ENCODE measurements around the gene HK1. TPM values are rescaled to one million over a fixed set of nuclear protein-coding genes. Genes with fewer than 3 reads are reported as not detected.

The HK1 gene
- total RNA-seq, 1 experiment from 2014 or later, result 140 TPM

DNA sequence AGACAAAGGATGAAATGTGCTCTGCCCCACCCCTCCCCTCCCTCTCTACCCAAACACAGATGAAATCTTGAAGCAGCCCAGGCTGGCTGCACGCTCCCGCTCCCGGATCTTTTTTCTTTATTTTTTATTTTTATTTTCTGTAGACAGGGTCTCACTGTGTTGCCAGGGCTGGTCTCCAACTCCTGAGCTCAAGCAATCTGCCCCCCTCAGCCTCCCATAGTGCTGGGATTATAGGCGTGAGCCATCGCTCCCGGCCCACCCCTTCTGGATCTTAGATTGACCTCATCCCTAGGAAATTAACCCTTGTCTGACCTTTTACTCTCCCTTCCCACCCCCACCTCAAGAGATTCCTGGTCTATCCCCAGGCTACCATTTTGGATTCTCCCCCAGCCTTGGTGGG, 124.1 kb downstream of the HK1 start:
- no peak overlapping the region for H3K27ac ChIP-seq
- intact Hi-C loops (cut with micrococcal nuclease; ENCODE audit: unreplicated experiment), result loop anchor here (10.0 kb wide), 2 partner anchors 312 to 598 kb away; no protein-coding TSS in a partner anchor

GRCh38 chr10:69403066-69403465, 124.8 kb downstream of the HK1 start:
- intact Hi-C loops (cut with micrococcal nuclease; ENCODE audit: unreplicated experiment), result loop anchor here (10.0 kb wide), 2 partner anchors 312 to 598 kb away; no protein-coding TSS in a partner anchor
- ChIA-PET CTCF (interaction anchor here (0.5 kb wide), 1 partner anchor 164 kb away, joined by 5 read pairs; no protein-coding TSS in a partner anchor), POLR2A (ENCODE audit: unreplicated experiment) (no interaction called here)
- no peak for DNase-seq
- Histone ChIP-seq H3K4me1 (replicated peaks; ENCODE audit: insufficient read depth) (peaks cover 2% of the 10 kb centered on the region), H3K9me2 (ENCODE audit: insufficient read depth) (no peaks in the 10 kb centered on the region), H4K20me1 (ENCODE audit: insufficient read depth) (no peaks in the 10 kb centered on the region), H3K27me3 (ENCODE audit: insufficient read depth, low read depth) (no peaks in the 10 kb centered on the region), H3K9me3 (ENCODE audit: insufficient read depth, low read depth) (no peaks in the 10 kb centered on the region), H2AFZ (no peak overlapping the region), H3K36me3 (ENCODE audit: low read depth) (no peaks in the 10 kb centered on the region), H3K27ac (no peak overlapping the region), H3F3A (ENCODE audit: insufficient read depth, low read depth) (peaks cover 17% of the 10 kb centered on the region; the same call in 1 of the 2 replicates), H3K4me2 (no peak overlapping the region), H3K79me2 (ENCODE audit: low read depth) (no peaks in the 10 kb centered on the region), H3K4me3 (no peak overlapping the region)
- BruUV-seq (replicated peaks), result no TSS peak
- TF ChIP-seq, protein P1, sequence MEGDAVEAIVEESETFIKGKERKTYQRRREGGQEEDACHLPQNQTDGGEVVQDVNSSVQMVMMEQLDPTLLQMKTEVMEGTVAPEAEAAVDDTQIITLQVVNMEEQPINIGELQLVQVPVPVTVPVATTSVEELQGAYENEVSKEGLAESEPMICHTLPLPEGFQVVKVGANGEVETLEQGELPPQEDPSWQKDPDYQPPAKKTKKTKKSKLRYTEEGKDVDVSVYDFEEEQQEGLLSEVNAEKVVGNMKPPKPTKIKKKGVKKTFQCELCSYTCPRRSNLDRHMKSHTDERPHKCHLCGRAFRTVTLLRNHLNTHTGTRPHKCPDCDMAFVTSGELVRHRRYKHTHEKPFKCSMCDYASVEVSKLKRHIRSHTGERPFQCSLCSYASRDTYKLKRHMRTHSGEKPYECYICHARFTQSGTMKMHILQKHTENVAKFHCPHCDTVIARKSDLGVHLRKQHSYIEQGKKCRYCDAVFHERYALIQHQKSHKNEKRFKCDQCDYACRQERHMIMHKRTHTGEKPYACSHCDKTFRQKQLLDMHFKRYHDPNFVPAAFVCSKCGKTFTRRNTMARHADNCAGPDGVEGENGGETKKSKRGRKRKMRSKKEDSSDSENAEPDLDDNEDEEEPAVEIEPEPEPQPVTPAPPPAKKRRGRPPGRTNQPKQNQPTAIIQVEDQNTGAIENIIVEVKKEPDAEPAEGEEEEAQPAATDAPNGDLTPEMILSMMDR (conservative IDR thresholded peaks at IDR 0.05), result no peak
- no peak for TF ChIP-seq EZH2 (IDR thresholded peaks at IDR 0.05; ENCODE audit: low read depth)

More for the DNA sequence above, 124.1 kb downstream of the HK1 start:
- H3K9me3 ChIP-seq (ENCODE audit: insufficient read depth, low read depth), result no peaks in the 10 kb centered on the region
- H3K4me2 ChIP-seq, result no peak overlapping the region
- POLR2A ChIA-PET (ENCODE audit: unreplicated experiment), result no interaction called here
- no peak overlapping the region for H2AFZ ChIP-seq
- H3K27me3 ChIP-seq (ENCODE audit: insufficient read depth, low read depth), result no peaks in the 10 kb centered on the region
- no peak for TF ChIP-seq EZH2 (IDR thresholded peaks at IDR 0.05; ENCODE audit: low read depth)
- TF ChIP-seq, protein P1 (conservative IDR thresholded peaks at IDR 0.05), result no peak
- no TSS peak for BruUV-seq (replicated peaks)
- no peaks in the 10 kb centered on the region for H3K36me3 ChIP-seq (ENCODE audit: low read depth)
- CTCF ChIA-PET, result no interaction called here
- H4K20me1 ChIP-seq (ENCODE audit: insufficient read depth), result no peaks in the 10 kb centered on the region
- no peak overlapping the region for H3K4me3 ChIP-seq
- peaks cover 11% of the 10 kb centered on the region; the same call in 1 of the 2 replicates for H3F3A ChIP-seq (ENCODE audit: insufficient read depth, low read depth)
- no peak for DNase-seq
- no peaks in the 10 kb centered on the region for H3K9me2 ChIP-seq (ENCODE audit: insufficient read depth)
- H3K79me2 ChIP-seq (ENCODE audit: low read depth), result no peaks in the 10 kb centered on the region
- H3K4me1 ChIP-seq (replicated peaks; ENCODE audit: insufficient read depth), result no peaks in the 10 kb centered on the region

GRCh38 chr10:69403519-69403918, 125.2 kb downstream of the HK1 start:
- intact Hi-C loops (cut with micrococcal nuclease; ENCODE audit: unreplicated experiment), result loop anchor here (10.0 kb wide), 2 partner anchors 311 to 599 kb away; no protein-coding TSS in a partner anchor
- Histone ChIP-seq H3K27ac (no peak overlapping the region), H3K4me2 (no peak overlapping the region), H3K4me3 (no peak overlapping the region), H3K9me3 (ENCODE audit: insufficient read depth, low read depth) (no peaks in the 10 kb centered on the region), H3F3A (ENCODE audit: insufficient read depth, low read depth) (peaks cover 21% of the 10 kb centered on the region; the same call in 1 of the 2 replicates), H3K36me3 (ENCODE audit: low read depth) (no peaks in the 10 kb centered on the region), H4K20me1 (ENCODE audit: insufficient read depth) (no peaks in the 10 kb centered on the region), H3K79me2 (ENCODE audit: low read depth) (no peaks in the 10 kb centered on the region), H3K27me3 (ENCODE audit: insufficient read depth, low read depth) (no peaks in the 10 kb centered on the region), H3K4me1 (replicated peaks; ENCODE audit: insufficient read depth) (peaks cover 7% of the 10 kb centered on the region), H3K9me2 (ENCODE audit: insufficient read depth) (no peaks in the 10 kb centered on the region), H2AFZ (no peak overlapping the region)
- TF ChIP-seq EZH2 (IDR thresholded peaks at IDR 0.05; ENCODE audit: low read depth), result no peak
- TF ChIP-seq, protein P1 (conservative IDR thresholded peaks at IDR 0.05), result no peak
- no TSS peak for BruUV-seq (replicated peaks)
- CTCF ChIA-PET, result interaction anchor here (0.5 to 0.8 kb wide), 2 partner anchors 165 to 168 kb away, joined by 3 to 5 read pairs; no protein-coding TSS in a partner anchor
- DNase-seq, result no peak
- POLR2A ChIA-PET (ENCODE audit: unreplicated experiment), result no interaction called here
